ENCODE data around the gene AUNIP. TPM values are rescaled to one million over a fixed set of nuclear protein-coding genes. Genes with fewer than 3 reads are reported as not detected.

Gene AUNIP, protein sequence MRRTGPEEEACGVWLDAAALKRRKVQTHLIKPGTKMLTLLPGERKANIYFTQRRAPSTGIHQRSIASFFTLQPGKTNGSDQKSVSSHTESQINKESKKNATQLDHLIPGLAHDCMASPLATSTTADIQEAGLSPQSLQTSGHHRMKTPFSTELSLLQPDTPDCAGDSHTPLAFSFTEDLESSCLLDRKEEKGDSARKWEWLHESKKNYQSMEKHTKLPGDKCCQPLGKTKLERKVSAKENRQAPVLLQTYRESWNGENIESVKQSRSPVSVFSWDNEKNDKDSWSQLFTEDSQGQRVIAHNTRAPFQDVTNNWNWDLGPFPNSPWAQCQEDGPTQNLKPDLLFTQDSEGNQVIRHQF
- total RNA-seq (0.38 TPM), polyA plus RNA-seq (ENCODE audit: insufficient read depth, low read depth, low replicate concordance) (not detected)
- long read RNA-seq, donor 1, partial matches to known transcripts: 0 of 1 reads
- long read RNA-seq, donor 1, other reads (novel, unspliced or antisense): 0 of 1 reads
- long read RNA-seq, donor 2, partial matches to known transcripts: 0 of 1 reads
- long read RNA-seq, donor 2, other reads (novel, unspliced or antisense): 0 of 1 reads
- long read RNA-seq, donor 3, partial matches to known transcripts: 75 of 76 reads
- long read RNA-seq, donor 3, other reads (novel, unspliced or antisense): 0 of 76 reads
- long read RNA-seq, donor 4: 0 reads
- long read RNA-seq, donor 5: 0 reads
- long read RNA-seq, donor 6, partial matches to known transcripts: 0 of 1 reads
- long read RNA-seq, donor 6, other reads (novel, unspliced or antisense): 0 of 1 reads
- long read RNA-seq, donor 7, partial matches to known transcripts: 0 of 1 reads
- long read RNA-seq, donor 7, other reads (novel, unspliced or antisense): 0 of 1 reads
- long read RNA-seq, donor 8: 0 reads
- long read RNA-seq, donor 9: 0 reads
- long read RNA-seq, donor 10: 0 reads

DNA sequence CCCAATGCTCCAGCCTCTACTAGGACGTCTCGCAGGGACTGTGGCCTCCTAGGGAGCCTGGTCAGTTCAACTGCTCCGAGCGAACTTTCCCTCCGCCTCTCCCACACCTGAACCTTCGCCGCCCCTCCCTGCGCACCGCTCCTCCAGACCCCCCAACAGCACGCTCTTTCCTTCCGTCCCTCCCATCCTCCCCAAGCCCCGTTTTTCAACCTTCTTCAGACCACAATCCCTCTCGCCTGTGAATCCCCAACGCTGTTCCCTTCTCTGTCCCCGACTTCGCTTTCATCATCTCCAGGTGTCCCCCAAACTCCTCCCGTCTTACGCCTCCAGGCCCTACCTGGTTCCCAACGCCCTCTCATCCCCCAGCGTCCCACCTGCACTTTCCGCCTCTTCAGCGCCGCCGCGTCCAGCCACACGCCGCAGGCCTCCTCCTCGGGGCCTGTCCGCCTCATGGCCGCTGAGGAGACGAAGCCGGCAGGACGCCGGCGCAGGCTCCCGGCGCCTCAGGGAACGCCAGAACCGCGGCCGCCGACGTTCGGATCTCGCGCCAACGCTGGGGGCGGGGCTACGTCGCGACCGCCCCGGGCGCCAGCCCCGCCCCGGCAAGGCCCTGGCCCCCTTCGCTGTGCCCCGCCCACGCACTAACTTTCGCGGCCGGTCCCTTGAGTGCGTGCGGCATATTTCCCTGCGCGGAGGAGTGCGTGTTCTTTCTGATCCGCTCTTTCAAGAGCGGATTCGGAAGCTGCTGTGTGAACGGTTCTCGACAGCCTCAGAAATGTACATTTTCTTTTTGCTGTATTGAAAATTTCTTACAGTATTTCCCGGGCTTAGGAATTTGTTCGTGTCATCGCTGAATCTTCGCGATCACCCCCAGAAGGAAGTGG is at the start of gene AUNIP:
Gene AUNIP (minus strand): TSS at position 552 of the 884 bp plus-strand sequence. CDS start 100 bp downstream, at position 452.
- peak within 1 kb of the TSS; percentile 63 to 77 (median 66) for H3K9ac ChIP-seq (ENCODE audit: low read length in 3 of 3)
- no peaks in the 10 kb centered on the region for H3K27me3 ChIP-seq (ENCODE audit: control insufficient read depth, insufficient read depth, low read length)
- H3K27ac ChIP-seq (ENCODE audit: low read depth in 2 of 2, low read length in 2 of 2): peak within 1 kb of the TSS; percentile 63 to 73
- peaks cover 0 to 4% (median 0%) of the 10 kb centered on the region in 3 donors for H3K4me1 ChIP-seq (ENCODE audit: control insufficient read depth in 2 of 3, insufficient read depth in 2 of 3, low read depth in 1 of 3, low read length in 3 of 3)
- TF ChIP-seq, protein P1, sequence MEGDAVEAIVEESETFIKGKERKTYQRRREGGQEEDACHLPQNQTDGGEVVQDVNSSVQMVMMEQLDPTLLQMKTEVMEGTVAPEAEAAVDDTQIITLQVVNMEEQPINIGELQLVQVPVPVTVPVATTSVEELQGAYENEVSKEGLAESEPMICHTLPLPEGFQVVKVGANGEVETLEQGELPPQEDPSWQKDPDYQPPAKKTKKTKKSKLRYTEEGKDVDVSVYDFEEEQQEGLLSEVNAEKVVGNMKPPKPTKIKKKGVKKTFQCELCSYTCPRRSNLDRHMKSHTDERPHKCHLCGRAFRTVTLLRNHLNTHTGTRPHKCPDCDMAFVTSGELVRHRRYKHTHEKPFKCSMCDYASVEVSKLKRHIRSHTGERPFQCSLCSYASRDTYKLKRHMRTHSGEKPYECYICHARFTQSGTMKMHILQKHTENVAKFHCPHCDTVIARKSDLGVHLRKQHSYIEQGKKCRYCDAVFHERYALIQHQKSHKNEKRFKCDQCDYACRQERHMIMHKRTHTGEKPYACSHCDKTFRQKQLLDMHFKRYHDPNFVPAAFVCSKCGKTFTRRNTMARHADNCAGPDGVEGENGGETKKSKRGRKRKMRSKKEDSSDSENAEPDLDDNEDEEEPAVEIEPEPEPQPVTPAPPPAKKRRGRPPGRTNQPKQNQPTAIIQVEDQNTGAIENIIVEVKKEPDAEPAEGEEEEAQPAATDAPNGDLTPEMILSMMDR (IDR thresholded peaks at IDR 0.05; ENCODE audit: borderline replicate concordance, extremely low read depth, insufficient read depth): no peak
- H3K4me3 ChIP-seq (ENCODE audit: low read length in 3 of 3): peak within 1 kb of the TSS; percentile 72 to 76 (median 75)
- no peaks in the 10 kb centered on the region for H3K36me3 ChIP-seq (ENCODE audit: control insufficient read depth in 2 of 3, insufficient read depth in 3 of 3, low read length in 3 of 3)
- intact Hi-C loops (cut with DNase I): no loop called here
- no peaks in the 10 kb centered on the region for H3K9me3 ChIP-seq (ENCODE audit: control insufficient read depth in 2 of 3, insufficient read depth in 1 of 3, low read length in 3 of 3)
- DNase-seq: peak; percentile 84 to 96 (median 91)
- no peak for FAIRE-seq

DNA sequence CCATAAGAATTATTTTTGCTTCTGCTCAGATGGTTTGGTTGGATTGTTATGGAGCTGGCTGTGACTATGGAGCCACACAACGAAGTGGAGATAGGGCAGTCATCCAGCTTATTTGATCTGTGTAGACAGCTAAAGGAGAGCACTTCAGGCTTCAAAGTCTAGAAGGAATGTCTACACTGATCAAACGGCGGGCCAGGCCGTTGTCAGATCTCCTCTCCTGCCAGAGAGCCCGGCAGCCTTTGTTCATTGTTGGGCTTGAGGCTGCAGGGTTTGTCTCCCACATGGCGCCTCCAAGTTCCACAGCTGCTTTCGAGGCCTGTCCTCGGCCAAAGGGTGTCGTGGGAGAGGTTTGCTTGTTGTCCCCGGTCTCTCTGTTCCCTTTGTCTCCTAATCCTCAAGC is 49.8 kb upstream of the AUNIP start:
- DNase-seq (no peak), FAIRE-seq (no peak)
- intact Hi-C loops (cut with DNase I): no loop called here
- no peak overlapping the region for H3K4me3 ChIP-seq (ENCODE audit: low read length in 3 of 3)
- TF ChIP-seq, protein P1 (IDR thresholded peaks at IDR 0.05; ENCODE audit: borderline replicate concordance, extremely low read depth, insufficient read depth): no peak
- no peak overlapping the region for H3K9ac ChIP-seq (ENCODE audit: low read length in 3 of 3)
- no peak overlapping the region for H3K27ac ChIP-seq (ENCODE audit: low read depth in 2 of 2, low read length in 2 of 2)
- H3K9me3 ChIP-seq (ENCODE audit: control insufficient read depth in 2 of 3, insufficient read depth in 1 of 3, low read length in 3 of 3): no peaks in the 10 kb centered on the region
- peaks cover 0 to 11% (median 6%) of the 10 kb centered on the region in 3 donors for H3K4me1 ChIP-seq (ENCODE audit: control insufficient read depth in 2 of 3, insufficient read depth in 2 of 3, low read depth in 1 of 3, low read length in 3 of 3)
- H3K27me3 ChIP-seq (ENCODE audit: control insufficient read depth, insufficient read depth, low read length): no peaks in the 10 kb centered on the region
- H3K36me3 ChIP-seq (ENCODE audit: control insufficient read depth in 2 of 3, insufficient read depth in 3 of 3, low read length in 3 of 3): no peaks in the 10 kb centered on the region

DNA sequence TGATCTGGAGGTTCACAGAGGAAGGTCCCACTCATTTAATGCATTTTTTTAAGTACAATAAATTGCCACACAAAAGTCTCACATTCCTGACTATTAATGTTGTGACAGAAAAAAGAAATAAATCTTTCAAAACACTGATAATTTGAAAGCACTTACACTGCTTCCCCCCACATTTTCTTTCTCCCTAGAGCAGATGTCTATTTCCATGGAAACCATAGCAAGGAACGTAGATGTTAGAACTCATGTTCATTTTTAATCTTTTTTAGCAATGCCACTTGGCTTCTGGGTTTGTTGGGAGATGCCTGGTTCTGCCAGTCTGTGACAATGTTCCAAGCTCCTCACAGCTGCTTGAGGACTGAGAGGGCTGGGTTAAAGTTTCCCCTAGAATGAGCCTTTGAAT is 48.9 kb upstream of the AUNIP start:
- Histone ChIP-seq H3K9ac (ENCODE audit: low read length in 3 of 3) (no peak overlapping the region), H3K4me1 (ENCODE audit: control insufficient read depth in 2 of 3, insufficient read depth in 2 of 3, low read depth in 1 of 3, low read length in 3 of 3) (peaks cover 0 to 11% (median 6%) of the 10 kb centered on the region in 3 donors), H3K4me3 (ENCODE audit: low read length in 3 of 3) (no peak overlapping the region), H3K9me3 (ENCODE audit: control insufficient read depth in 2 of 3, insufficient read depth in 1 of 3, low read length in 3 of 3) (no peaks in the 10 kb centered on the region), H3K27me3 (ENCODE audit: control insufficient read depth, insufficient read depth, low read length) (no peaks in the 10 kb centered on the region), H3K27ac (ENCODE audit: low read depth in 2 of 2, low read length in 2 of 2) (no peak overlapping the region), H3K36me3 (ENCODE audit: control insufficient read depth in 2 of 3, insufficient read depth in 3 of 3, low read length in 3 of 3) (no peaks in the 10 kb centered on the region)
- TF ChIP-seq, protein P1 (IDR thresholded peaks at IDR 0.05; ENCODE audit: borderline replicate concordance, extremely low read depth, insufficient read depth): no peak
- FAIRE-seq (no peak), DNase-seq (no peak)
- intact Hi-C loops (cut with DNase I): no loop called here

All from kidney (tissue), 22 donors.